K562 (cell line): ENCODE results near the gene CRAMP1. TPM values are rescaled to one million over a fixed set of nuclear protein-coding genes. Genes with fewer than 3 reads are reported as not detected.
A peak's percentile ranks its signal among the peaks of the same experiment; 100 is the strongest.

Experiments
- DACH1 ChIP-seq: fragments of 450-650 bp; IDR thresholded peaks from 2 replicates; pipeline ENCODE4 v1.6.1; 2018; ENCODE audit not compliant: partially characterized antibody
- DNMT1 ChIP-seq: fragments of 450-650 bp; IDR thresholded peaks from 2 replicates; pipeline ENCODE4 v1.6.1; 2016; ENCODE audit warnings: antibody characterized with exemption, mild to moderate bottlenecking
- ELF2 ChIP-seq: fragments of 250-450 bp; sonication (Bioruptor Pico); IDR thresholded peaks from 2 replicates; pipeline ENCODE4 v1.5.0; 2021; ENCODE audit warnings: mild to moderate bottlenecking
- ETV1 ChIP-seq: fragments of 450-650 bp; conservative IDR thresholded peaks from 2 replicates; pipeline ENCODE4 v1.6.1; 2016; ENCODE audit warnings: missing genetic modification characterization, control low read depth, low read depth, missing compliant biosample characterization
- EZH2 ChIP-seq: IDR thresholded peaks from 2 replicates; pipeline ENCODE4 v1.6.1; 2012; ENCODE audit warnings: low read depth, mild to moderate bottlenecking, inconsistent platforms, low read length, borderline replicate concordance
- FOXO4 ChIP-seq: fragments of 450-650 bp; formaldehyde crosslinking; IDR thresholded peaks from 2 replicates; pipeline ENCODE4 v1.4.0; 2020; ENCODE audit warnings: mild to moderate bottlenecking, moderate library complexity
- HMG20A ChIP-seq: fragments of 450-650 bp; formaldehyde crosslinking; conservative IDR thresholded peaks from 2 replicates; pipeline ENCODE4 v1.4.0; 2020; ENCODE audit warnings: mild to moderate bottlenecking, mixed read lengths
- MITF ChIP-seq: IDR thresholded peaks from 2 replicates; pipeline ENCODE4 v1.6.1; 2014; ENCODE audit warnings: antibody characterized with exemption
- RCOR1 ChIP-seq, 2 experiments: IDR thresholded peaks; 2 replicates each; pipeline ENCODE4 v1.6.1; 2012; ENCODE audit warnings: low read depth in 2 of 2, low read length in 2 of 2, borderline replicate concordance in 1 of 2, improper control_type of control experiment in 1 of 2
- TAF1 ChIP-seq: IDR thresholded peaks from 2 replicates; pipeline ENCODE4 v1.6.1; 2011; ENCODE audit warnings: mild to moderate bottlenecking, low read length, moderate library complexity; ENCODE audit not compliant: insufficient read depth, control insufficient read depth, severe bottlenecking; ENCODE audit errors: extremely low read depth
- TAF7 ChIP-seq: fragments of 450-650 bp; IDR thresholded peaks from 2 replicates; pipeline ENCODE4 v1.6.1; 2016; ENCODE audit warnings: missing genetic modification characterization, missing compliant biosample characterization
- ZFX ChIP-seq: sonication (generic); formaldehyde crosslinking; IDR thresholded peaks from 2 replicates; pipeline ENCODE4 v1.8.0; 2022; ENCODE audit warnings: mild to moderate bottlenecking, missing genetic modification reagents, moderate library complexity
- ZNF12 ChIP-seq: sonication (generic); formaldehyde crosslinking; IDR thresholded peaks from 2 replicates; pipeline ENCODE4 v1.4.0; 2020; ENCODE audit warnings: mild to moderate bottlenecking, missing genetic modification reagents
- ZNF263 ChIP-seq: sonication (generic); formaldehyde crosslinking; IDR thresholded peaks from 2 replicates; pipeline ENCODE4 v1.8.0; 2022; ENCODE audit warnings: mild to moderate bottlenecking, missing genetic modification reagents, borderline replicate concordance
- ZNF584 ChIP-seq: fragments of 200-800 bp; sonication (Bioruptor generic); IDR thresholded peaks from 2 replicates; pipeline ENCODE4 v1.6.1; 2016; ENCODE audit warnings: low read depth, mild to moderate bottlenecking, missing genetic modification characterization, missing compliant biosample characterization
- polyA plus RNA-seq, 8 experiments: library from polyadenylated mRNA; depleted of rRNA in 4 of 8; stranded (reverse) in 5 of 8; unstranded in 3 of 8; fragments of >200 nt; fragmentation: Nextera tagmentation in 2 of 8; fragmentation: Illumina TruSeq in 1 of 8; extraction: Ambion mirVana in 2 of 8; extraction: Trizol in 1 of 8; gene quantifications; 2 replicates each; pipeline versions ENCODE4 v1.2.1 to v1.2.3, GENCODE V29; 2011 to 2014; ENCODE audit warnings: inconsistent platforms in 1 of 8, missing spikeins in 1 of 8
- total RNA-seq, 7 experiments: library from RNA; depleted of rRNA in 6 of 7; stranded (reverse); fragments of >200 nt in 6 of 7; fragmentation: Illumina TruSeq in 2 of 7; extraction: Trizol in 2 of 7; gene quantifications; 2 replicates each; pipeline versions ENCODE4 v1.2.1 to v1.2.3, GENCODE V29; 2011 to 2021; ENCODE audit warnings: low replicate concordance in 1 of 7
- TF ChIP-seq, protein P1 (sequence below): fragments of 250-450 bp; sonication (Bioruptor Pico); IDR thresholded peaks from 2 replicates; pipeline ENCODE4 v1.4.0; 2020; ENCODE audit warnings: mild to moderate bottlenecking, moderate library complexity, borderline replicate concordance
- TF ChIP-seq, protein P2 (sequence below): sonication (generic); formaldehyde crosslinking; IDR thresholded peaks from 2 replicates; pipeline ENCODE4 v1.8.0; 2022; ENCODE audit warnings: mild to moderate bottlenecking, missing genetic modification reagents

The CRAMP1 gene
- total and polyA plus RNA-seq, 9 of the 15 experiments (the other 6 are each of a cell fraction or from before 2014, with no cell fraction given) = 0.52 to 20.8 (median 7.5) TPM

DNA sequence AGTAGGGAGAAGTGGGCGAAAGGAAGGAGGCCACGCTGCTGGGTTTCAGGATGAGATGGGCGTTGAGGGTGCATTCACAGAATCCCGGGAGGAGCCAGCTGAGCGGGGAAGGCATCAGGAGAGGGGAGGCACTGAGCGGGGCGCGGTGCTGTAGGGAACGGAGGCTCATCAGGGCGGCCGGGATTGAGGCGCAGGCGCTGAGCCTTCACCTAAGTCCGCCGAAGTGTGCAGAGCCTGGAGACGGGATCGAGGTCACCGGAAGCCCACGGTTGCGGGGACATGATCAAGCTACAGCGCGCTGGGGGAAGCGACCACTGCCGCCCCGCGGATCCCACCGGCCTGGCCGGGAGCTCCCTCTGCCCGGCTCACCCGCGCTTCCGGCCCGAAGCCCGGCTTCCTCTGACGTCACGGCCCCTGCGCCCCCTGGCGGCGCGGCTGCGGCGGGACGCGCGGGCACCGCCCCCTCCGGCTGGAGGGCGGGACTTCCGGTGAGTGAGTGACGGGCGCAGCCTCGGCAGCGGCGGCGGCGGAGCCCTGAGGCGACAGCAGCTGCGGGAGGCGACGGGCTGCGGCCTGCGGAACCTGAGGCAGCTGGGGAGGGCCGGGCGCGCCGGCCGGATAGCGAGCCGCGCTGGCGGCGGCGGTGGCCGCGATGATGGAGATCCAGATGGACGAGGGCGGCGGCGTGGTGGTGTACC is 93.7 kb downstream of the CRAMP1 start, which contains the start of gene MAPK8IP3 (continued):
- TF ChIP-seq MITF = no peak
- TF ChIP-seq TAF7 = 0 out of 2 replicates have a peak, but pooled peaks have one; percentile 14
- TF ChIP-seq DNMT1 = 0 out of 2 replicates have a peak, but pooled peaks have one; percentile 56
- TF ChIP-seq ZFX (CRISPR knock-in tag) = peak; percentile 83
- TF ChIP-seq ZNF12 (CRISPR knock-in tag) = peak; percentile 64
- TF ChIP-seq, protein P1, sequence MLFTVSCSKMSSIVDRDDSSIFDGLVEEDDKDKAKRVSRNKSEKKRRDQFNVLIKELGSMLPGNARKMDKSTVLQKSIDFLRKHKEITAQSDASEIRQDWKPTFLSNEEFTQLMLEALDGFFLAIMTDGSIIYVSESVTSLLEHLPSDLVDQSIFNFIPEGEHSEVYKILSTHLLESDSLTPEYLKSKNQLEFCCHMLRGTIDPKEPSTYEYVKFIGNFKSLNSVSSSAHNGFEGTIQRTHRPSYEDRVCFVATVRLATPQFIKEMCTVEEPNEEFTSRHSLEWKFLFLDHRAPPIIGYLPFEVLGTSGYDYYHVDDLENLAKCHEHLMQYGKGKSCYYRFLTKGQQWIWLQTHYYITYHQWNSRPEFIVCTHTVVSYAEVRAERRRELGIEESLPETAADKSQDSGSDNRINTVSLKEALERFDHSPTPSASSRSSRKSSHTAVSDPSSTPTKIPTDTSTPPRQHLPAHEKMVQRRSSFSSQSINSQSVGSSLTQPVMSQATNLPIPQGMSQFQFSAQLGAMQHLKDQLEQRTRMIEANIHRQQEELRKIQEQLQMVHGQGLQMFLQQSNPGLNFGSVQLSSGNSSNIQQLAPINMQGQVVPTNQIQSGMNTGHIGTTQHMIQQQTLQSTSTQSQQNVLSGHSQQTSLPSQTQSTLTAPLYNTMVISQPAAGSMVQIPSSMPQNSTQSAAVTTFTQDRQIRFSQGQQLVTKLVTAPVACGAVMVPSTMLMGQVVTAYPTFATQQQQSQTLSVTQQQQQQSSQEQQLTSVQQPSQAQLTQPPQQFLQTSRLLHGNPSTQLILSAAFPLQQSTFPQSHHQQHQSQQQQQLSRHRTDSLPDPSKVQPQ (CRISPR knock-in tag) = no peak
- TF ChIP-seq TAF1 = peak; percentile 58
- no peak for TF ChIP-seq ZNF584 (CRISPR knock-in tag)
- TF ChIP-seq HMG20A (CRISPR knock-in tag) = no peak
- no peak for TF ChIP-seq DACH1
- TF ChIP-seq, protein P2, sequence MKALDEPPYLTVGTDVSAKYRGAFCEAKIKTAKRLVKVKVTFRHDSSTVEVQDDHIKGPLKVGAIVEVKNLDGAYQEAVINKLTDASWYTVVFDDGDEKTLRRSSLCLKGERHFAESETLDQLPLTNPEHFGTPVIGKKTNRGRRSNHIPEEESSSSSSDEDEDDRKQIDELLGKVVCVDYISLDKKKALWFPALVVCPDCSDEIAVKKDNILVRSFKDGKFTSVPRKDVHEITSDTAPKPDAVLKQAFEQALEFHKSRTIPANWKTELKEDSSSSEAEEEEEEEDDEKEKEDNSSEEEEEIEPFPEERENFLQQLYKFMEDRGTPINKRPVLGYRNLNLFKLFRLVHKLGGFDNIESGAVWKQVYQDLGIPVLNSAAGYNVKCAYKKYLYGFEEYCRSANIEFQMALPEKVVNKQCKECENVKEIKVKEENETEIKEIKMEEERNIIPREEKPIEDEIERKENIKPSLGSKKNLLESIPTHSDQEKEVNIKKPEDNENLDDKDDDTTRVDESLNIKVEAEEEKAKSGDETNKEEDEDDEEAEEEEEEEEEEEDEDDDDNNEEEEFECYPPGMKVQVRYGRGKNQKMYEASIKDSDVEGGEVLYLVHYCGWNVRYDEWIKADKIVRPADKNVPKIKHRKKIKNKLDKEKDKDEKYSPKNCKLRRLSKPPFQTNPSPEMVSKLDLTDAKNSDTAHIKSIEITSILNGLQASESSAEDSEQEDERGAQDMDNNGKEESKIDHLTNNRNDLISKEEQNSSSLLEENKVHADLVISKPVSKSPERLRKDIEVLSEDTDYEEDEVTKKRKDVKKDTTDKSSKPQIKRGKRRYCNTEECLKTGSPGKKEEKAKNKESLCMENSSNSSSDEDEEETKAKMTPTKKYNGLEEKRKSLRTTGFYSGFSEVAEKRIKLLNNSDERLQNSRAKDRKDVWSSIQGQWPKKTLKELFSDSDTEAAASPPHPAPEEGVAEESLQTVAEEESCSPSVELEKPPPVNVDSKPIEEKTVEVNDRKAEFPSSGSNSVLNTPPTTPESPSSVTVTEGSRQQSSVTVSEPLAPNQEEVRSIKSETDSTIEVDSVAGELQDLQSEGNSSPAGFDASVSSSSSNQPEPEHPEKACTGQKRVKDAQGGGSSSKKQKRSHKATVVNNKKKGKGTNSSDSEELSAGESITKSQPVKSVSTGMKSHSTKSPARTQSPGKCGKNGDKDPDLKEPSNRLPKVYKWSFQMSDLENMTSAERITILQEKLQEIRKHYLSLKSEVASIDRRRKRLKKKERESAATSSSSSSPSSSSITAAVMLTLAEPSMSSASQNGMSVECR = peak; percentile 89
- no peak for TF ChIP-seq FOXO4 (CRISPR knock-in tag)
- peak; percentile 78 for TF ChIP-seq ETV1 (tag)
- TF ChIP-seq ZNF263 (CRISPR knock-in tag) = no peak; the same call in 1 of the 2 replicates
- TF ChIP-seq EZH2 = no peak
- no peak for TF ChIP-seq RCOR1 (IDR thresholded peaks at IDR 0.05; ENCODE audit: borderline replicate concordance in 1 of 2, low read depth in 2 of 2, low read length in 2 of 2)
- TF ChIP-seq ELF2 (CRISPR knock-in tag) = peak; percentile 93
